Activated CD8-positive, alpha-beta memory T cell treated with anti-CD3 and anti-CD28 coated beads, Interleukin-2, amount 50 U/mL, for 48 hours (primary cell): Measurements from ENCODE around the gene RAD51AP1.

ENCODE experiments used
- DNase-seq: peaks from one replicate; pipeline ENCODE4 v3.0.0-alpha.2; 2020

The RAD51AP1 gene

GRCh38 chr12:4603421-4603820 is 64.7 kb downstream of the RAD51AP1 start:
- DNase-seq, result no peak

GRCh38 chr12:4603946-4604345 is 65.3 kb downstream of the RAD51AP1 start:
- DNase-seq, result no peak

GRCh38 chr12:4604684-4605193 is 66.0 kb downstream of the RAD51AP1 start:
- peak; percentile 88 for DNase-seq

GRCh38 chr12:4607056-4607455 is 68.4 kb downstream of the RAD51AP1 start:
- DNase-seq, result no peak

GRCh38 chr12:4609071-4609470 is 70.4 kb downstream of the RAD51AP1 start:
- DNase-seq, result no peak
